OCI-LY1 (cell line): ENCODE data around the gene HHIPL1.

Experiments used
- H2AFZ ChIP-seq: fragments of 200-600 bp; sonication (generic), shearing (Covaris generic); 2 replicates; pipeline ENCODE4 v1.6.0; 2014; ENCODE audit warnings: antibody characterized with exemption, mild to moderate bottlenecking, low read length
- H3F3A ChIP-seq: fragments of 200-600 bp; sonication (generic), shearing (Covaris generic); 2 replicates; pipeline ENCODE4 v1.6.0; 2014; ENCODE audit warnings: mild to moderate bottlenecking, antibody characterized with exemption, low read length, moderate library complexity; ENCODE audit not compliant: insufficient read depth
- H3K27ac ChIP-seq: fragments of 200-600 bp; sonication (generic); 2 replicates; pipeline ENCODE4 v1.5.1; 2014; ENCODE audit warnings: low read length, mixed run types, mild to moderate bottlenecking, low read depth; ENCODE audit not compliant: poor library complexity, severe bottlenecking
- H3K27me3 ChIP-seq: fragments of 200-600 bp; sonication (generic); 2 replicates; pipeline ENCODE4 v1.6.0; 2014; ENCODE audit warnings: antibody characterized with exemption, mild to moderate bottlenecking, low read length, moderate library complexity; ENCODE audit not compliant: insufficient read depth
- H3K36me3 ChIP-seq: fragments of 200-600 bp; sonication (generic); 2 replicates; pipeline ENCODE4 v1.6.1; 2014; ENCODE audit warnings: mild to moderate bottlenecking, antibody characterized with exemption, low read length, moderate library complexity, mixed read lengths; ENCODE audit not compliant: insufficient read depth
- H3K4me1 ChIP-seq: fragments of 200-600 bp; sonication (generic); 2 replicates; pipeline ENCODE4 v1.5.1; 2014; ENCODE audit warnings: mild to moderate bottlenecking, low read length, moderate library complexity; ENCODE audit not compliant: insufficient read depth, severe bottlenecking
- H3K4me2 ChIP-seq: fragments of 200-600 bp; sonication (generic), shearing (Covaris generic); 2 replicates; pipeline ENCODE4 v1.6.1; 2014; ENCODE audit warnings: low read length
- H3K4me3 ChIP-seq: fragments of 200-600 bp; sonication (generic); 2 replicates; pipeline ENCODE4 v1.5.1; 2014; ENCODE audit warnings: low read length, low read depth, mild to moderate bottlenecking, mixed read lengths; ENCODE audit not compliant: poor library complexity, severe bottlenecking
- H3K79me2 ChIP-seq: fragments of 200-600 bp; shearing (Covaris generic); 2 replicates; pipeline ENCODE4 v1.6.1; 2016; ENCODE audit warnings: mixed run types, low read length, mixed read lengths; ENCODE audit not compliant: insufficient read depth
- H3K9ac ChIP-seq: fragments of 200-600 bp; sonication (generic), shearing (Covaris generic); 2 replicates; pipeline ENCODE4 v1.6.1; 2014; ENCODE audit warnings: mild to moderate bottlenecking, low read length, mixed read lengths
- H3K9me2 ChIP-seq: fragments of 200-600 bp; sonication (generic), shearing (Covaris generic); 2 replicates; pipeline ENCODE4 v1.6.1; 2014; ENCODE audit warnings: low read depth, mild to moderate bottlenecking, low read length, mixed read lengths
- H3K9me3 ChIP-seq: fragments of 200-600 bp; shearing (Covaris generic); 2 replicates; pipeline ENCODE4 v1.6.1; 2014; ENCODE audit warnings: low read length, mixed read lengths
- H4K20me1 ChIP-seq: fragments of 200-600 bp; sonication (generic), shearing (Covaris generic); 2 replicates; pipeline ENCODE4 v1.6.0; 2016; ENCODE audit warnings: mild to moderate bottlenecking, low read length; ENCODE audit not compliant: insufficient read depth
- CTCF ChIP-seq: fragments of 200-600 bp; sonication (generic), shearing (Covaris generic); IDR thresholded peaks from 2 replicates; pipeline ENCODE4 v1.5.1; 2017; ENCODE audit warnings: mild to moderate bottlenecking, antibody characterized with exemption, low read length, moderate library complexity, mixed read lengths
- EZH2 ChIP-seq: fragments of 200-600 bp; sonication (generic), shearing (Covaris generic); IDR thresholded peaks from 2 replicates; pipeline ENCODE4 v1.8.0; 2017; ENCODE audit warnings: borderline replicate concordance, mixed run types, mild to moderate bottlenecking, antibody characterized with exemption, low read length, moderate library complexity, mixed read lengths

The HHIPL1 gene

GRCh38 chr14:99604278-99604765 lies 40.6 kb upstream of the HHIPL1 start:
- H3K4me1 ChIP-seq: no peaks in the 10 kb centered on the region
- H3K9ac ChIP-seq: peak overlapping the region; percentile 72
- no peaks in the 10 kb centered on the region for H3K9me2 ChIP-seq
- no peaks in the 10 kb centered on the region for H3K36me3 ChIP-seq
- H3K27ac ChIP-seq: no peak overlapping the region
- no peak overlapping the region for H2AFZ ChIP-seq
- H3K79me2 ChIP-seq: no peaks in the 10 kb centered on the region
- TF ChIP-seq CTCF (no peak), EZH2 (no peak)
- H3K27me3 ChIP-seq: no peaks in the 10 kb centered on the region
- no peaks in the 10 kb centered on the region for H3F3A ChIP-seq
- peak overlapping the region; percentile 73 for H3K4me3 ChIP-seq
- peak overlapping the region; percentile 64 for H3K4me2 ChIP-seq
- no peaks in the 10 kb centered on the region for H4K20me1 ChIP-seq
- no peaks in the 10 kb centered on the region for H3K9me3 ChIP-seq

GRCh38 chr14:99604766-99605298 lies 40.1 kb upstream of the HHIPL1 start:
- Histone ChIP-seq H3F3A (no peaks in the 10 kb centered on the region), H3K4me1 (no peaks in the 10 kb centered on the region), H3K4me3 (peak overlapping the region; percentile 73), H4K20me1 (no peaks in the 10 kb centered on the region), H3K27me3 (no peaks in the 10 kb centered on the region), H3K9me2 (no peaks in the 10 kb centered on the region), H3K4me2 (peak overlapping the region; percentile 64), H3K36me3 (no peaks in the 10 kb centered on the region), H3K27ac (no peak overlapping the region), H2AFZ (no peak overlapping the region), H3K79me2 (no peaks in the 10 kb centered on the region), H3K9ac (peak overlapping the region; percentile 72), H3K9me3 (no peaks in the 10 kb centered on the region)
- TF ChIP-seq EZH2 (no peak), CTCF (no peak)

GRCh38 chr14:99605299-99605961 lies 39.5 kb upstream of the HHIPL1 start:
- no peak for TF ChIP-seq EZH2
- TF ChIP-seq CTCF: no peak
- Histone ChIP-seq H3K27ac (no peak overlapping the region), H3K9ac (peak overlapping the region; percentile 72)

More at GRCh38 chr14:99605299-99605961, 39.5 kb upstream of the HHIPL1 start:
- H3K4me2 ChIP-seq: peak overlapping the region; percentile 64
- no peaks in the 10 kb centered on the region for H3K4me1 ChIP-seq
- H3K4me3 ChIP-seq: peak overlapping the region; percentile 73
- no peaks in the 10 kb centered on the region for H3K79me2 ChIP-seq
- H2AFZ ChIP-seq: no peak overlapping the region
- H3K36me3 ChIP-seq: no peaks in the 10 kb centered on the region
- H3F3A ChIP-seq: no peaks in the 10 kb centered on the region
- no peaks in the 10 kb centered on the region for H3K9me2 ChIP-seq
- no peaks in the 10 kb centered on the region for H3K9me3 ChIP-seq
- no peaks in the 10 kb centered on the region for H4K20me1 ChIP-seq
- H3K27me3 ChIP-seq: no peaks in the 10 kb centered on the region
